Measurements from ENCODE around the gene FCRL3.

FCRL3 gene

GRCh38 chr1:157702308-157702825 lies 1.8 kb upstream of the FCRL3 start:
- no peak for TF ChIP-seq ZFX (IDR thresholded peaks at IDR 0.05; ENCODE audit: borderline replicate concordance)
- no peak for TF ChIP-seq CTCF (IDR thresholded peaks at IDR 0.05)

DNA sequence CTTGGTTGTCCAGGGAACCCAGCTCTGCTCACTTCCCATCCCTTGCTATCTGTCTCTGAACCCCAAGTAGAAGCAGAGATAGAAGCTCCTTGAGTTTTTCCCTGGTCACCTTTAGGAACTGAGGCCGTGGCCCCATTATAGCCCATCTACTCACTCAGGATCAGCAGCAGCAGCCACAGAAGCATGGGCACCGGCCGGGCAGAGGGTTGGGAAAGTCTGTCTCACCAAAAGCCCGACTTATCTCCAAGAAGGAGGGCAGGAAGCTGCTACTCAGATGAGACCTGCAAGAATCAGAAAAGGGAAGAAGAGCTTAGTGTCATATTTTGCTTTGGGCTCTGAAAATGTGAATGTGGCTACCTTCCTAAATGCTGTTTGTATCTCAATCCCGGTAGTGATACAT lies 264 bp downstream of the FCRL3 start:
- H3K27ac ChIP-seq: no peak overlapping the region

More at GRCh38 chr1:157702308-157702825, 1.8 kb upstream of the FCRL3 start:
- no peak overlapping the region for H3K27ac ChIP-seq

DNA sequence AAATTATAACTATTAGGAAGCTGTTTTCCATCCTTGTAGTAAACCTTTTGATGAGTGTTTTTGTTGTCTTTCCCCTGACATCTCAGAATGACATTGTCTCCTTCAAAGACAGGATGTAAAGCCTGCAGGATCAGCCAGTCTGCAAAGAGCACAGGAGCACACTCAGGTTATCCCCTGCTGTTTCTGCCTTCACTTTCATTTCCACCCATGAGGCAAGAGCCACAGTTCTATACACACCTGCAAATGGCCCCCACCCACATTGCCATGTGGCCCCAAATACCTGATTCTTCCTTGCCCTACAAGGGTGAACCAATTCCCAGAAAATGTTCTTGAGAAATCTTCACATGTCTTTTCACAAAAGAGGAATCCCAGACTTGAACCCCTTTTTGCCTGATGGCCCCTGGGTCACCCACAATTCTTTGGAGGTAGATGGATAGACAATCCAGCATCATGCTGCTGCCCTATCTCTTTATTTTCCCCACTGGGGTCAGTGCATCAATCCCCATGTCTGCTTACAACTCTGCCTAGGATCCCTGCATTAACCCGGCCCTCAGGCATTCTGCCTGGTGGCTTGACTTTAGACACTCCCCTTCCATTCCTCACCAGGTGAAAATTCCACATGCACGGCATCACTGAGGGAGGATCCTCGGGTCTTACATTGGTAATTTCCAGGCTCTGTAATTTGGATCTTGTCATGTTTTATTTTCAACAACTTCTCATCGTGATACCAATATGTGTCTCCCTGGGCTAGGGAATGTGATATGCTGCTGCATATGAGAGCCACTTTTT lies 2.6 kb downstream of the FCRL3 start:
- TF ChIP-seq ZFX (IDR thresholded peaks at IDR 0.05; ENCODE audit: borderline replicate concordance) (no peak), CTCF (IDR thresholded peaks at IDR 0.05) (no peak)
- H3K27ac ChIP-seq: no peak overlapping the region

More for the DNA sequence above, 264 bp downstream of the FCRL3 start:
- no peak for TF ChIP-seq ZFX (IDR thresholded peaks at IDR 0.05; ENCODE audit: borderline replicate concordance)
- no peak for TF ChIP-seq CTCF (IDR thresholded peaks at IDR 0.05)

- H3K27ac ChIP-seq: no peak overlapping the region
- no peak for TF ChIP-seq ZFX (IDR thresholded peaks at IDR 0.05; ENCODE audit: borderline replicate concordance)
- no peak for TF ChIP-seq CTCF (IDR thresholded peaks at IDR 0.05)
Measured at GRCh38 chr1:157696966-157697628, 3.5 kb downstream of the FCRL3 start.

DNA sequence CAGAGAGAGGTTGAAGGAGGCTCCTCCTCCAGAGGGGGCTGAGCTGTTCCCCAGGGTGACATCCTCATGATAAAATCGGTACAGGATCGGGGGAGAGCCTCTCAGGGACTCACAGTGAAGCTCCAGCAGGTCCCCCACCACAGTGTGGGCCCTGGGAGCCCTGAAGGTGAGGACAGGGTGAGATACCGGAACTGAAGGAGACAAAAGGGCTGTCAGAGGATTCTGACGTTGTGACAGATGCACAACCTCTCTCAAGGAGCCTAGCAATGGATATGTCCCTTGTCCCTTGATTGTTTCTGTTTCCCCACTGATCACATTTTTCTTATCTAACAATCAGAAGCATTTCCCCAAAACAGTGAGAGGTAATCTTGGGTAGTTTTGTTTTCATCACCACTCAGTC lies 5.2 kb downstream of the FCRL3 start:
- no peak overlapping the region for H3K27ac ChIP-seq
- TF ChIP-seq ZFX (IDR thresholded peaks at IDR 0.05; ENCODE audit: borderline replicate concordance) (no peak), CTCF (IDR thresholded peaks at IDR 0.05) (no peak)

- TF ChIP-seq ZFX (IDR thresholded peaks at IDR 0.05; ENCODE audit: borderline replicate concordance) (no peak), CTCF (IDR thresholded peaks at IDR 0.05) (peak; percentile 84)
- no peak overlapping the region for H3K27ac ChIP-seq
Measured at GRCh38 chr1:157691285-157691920, 9.2 kb downstream of the FCRL3 start.
